HG02678 (cell line): ENCODE data around the gene MYLK.
"Not testable (repeated sequence)": the region's sequence is repeated elsewhere in the genome, so short reads cannot be mapped to it uniquely, and the experiment has no call there.

Experiments used
- ATAC-seq: cut with Tn5 transposase; IDR thresholded peaks from one replicate; pipeline ENCODE4 v1.9.1; 2021; ENCODE audit warnings: mild to moderate bottlenecking, moderate library complexity; ENCODE audit not compliant: unreplicated experiment

The MYLK gene

DNA sequence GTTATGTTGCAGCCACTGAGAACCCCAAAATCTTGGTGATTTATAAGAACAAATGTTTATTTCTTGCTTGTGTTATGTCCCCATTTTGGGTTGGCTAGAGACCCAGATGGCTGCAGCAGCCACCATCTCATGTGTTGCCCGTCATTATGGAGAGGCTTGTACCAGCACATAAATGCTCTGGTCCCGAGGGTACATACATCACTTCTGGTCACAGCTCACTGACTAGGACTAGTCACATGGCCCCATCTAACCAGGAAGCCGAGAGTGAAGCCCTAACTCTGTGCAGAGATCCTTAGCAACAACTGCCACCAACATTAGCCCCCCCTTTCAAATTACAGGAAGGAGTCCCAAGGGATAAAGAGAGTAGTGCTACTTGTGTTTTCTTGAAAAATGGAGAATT is 273.8 kb downstream of the MYLK start:
- peak; percentile 78 for ATAC-seq

- no peak for ATAC-seq
These were observed 275.1 kb downstream of the MYLK start for GRCh38 chr3:123609063-123609462.

GRCh38 chr3:123608263-123608937 is 275.7 kb downstream of the MYLK start:
- ATAC-seq = no peak

DNA sequence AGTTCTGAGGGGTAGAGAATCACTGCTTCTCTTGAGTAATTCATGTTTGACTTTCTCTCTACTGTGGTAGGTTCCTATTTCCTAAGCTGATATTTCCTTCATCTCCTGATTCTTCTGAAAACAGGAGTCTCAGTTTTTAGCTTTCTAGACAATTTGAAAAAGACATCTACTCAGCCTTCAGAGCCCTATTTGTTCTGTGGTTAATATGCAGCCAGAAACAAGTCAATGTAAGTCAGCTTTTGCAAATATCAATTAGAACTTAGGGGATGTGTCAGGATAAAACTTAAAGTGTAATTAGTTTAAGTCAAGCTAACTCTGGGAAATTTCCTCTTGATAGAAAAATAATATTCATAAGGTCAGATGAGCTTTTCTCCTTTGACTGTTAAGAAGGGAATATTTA is 277.6 kb downstream of the MYLK start:
- no peak for ATAC-seq

DNA sequence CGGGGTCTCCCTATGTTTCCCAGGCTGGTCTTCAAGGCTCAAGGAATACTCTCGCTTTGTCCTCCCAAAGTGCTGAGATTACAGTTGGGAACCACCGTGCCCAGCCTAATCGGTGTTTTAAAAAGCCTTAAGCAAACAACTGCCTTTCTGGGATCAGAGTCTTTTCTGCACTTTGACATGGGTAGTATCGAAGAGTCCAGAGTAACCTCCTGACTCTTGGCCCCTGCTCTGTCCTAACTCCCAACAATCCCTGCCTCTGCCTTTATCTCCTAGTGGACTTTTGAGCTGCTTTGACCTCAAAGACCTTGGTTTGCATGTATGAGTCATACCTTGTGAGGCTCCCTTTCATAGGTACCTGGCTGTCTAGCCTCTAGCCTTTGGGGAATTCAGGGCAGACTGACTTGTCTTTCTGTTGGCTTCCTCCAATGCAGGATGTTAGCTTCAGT is 278.3 kb downstream of the MYLK start:
- ATAC-seq = peak; percentile 66

- ATAC-seq = not testable (repeated sequence)
These were observed 281.0 kb downstream of the MYLK start for GRCh38 chr3:123603153-123603552.

- no peak for ATAC-seq
These were observed 281.8 kb downstream of the MYLK start for GRCh38 chr3:123602325-123602724.

- not testable (repeated sequence) for ATAC-seq
These were observed 283.3 kb downstream of the MYLK start for GRCh38 chr3:123600863-123601262.

DNA sequence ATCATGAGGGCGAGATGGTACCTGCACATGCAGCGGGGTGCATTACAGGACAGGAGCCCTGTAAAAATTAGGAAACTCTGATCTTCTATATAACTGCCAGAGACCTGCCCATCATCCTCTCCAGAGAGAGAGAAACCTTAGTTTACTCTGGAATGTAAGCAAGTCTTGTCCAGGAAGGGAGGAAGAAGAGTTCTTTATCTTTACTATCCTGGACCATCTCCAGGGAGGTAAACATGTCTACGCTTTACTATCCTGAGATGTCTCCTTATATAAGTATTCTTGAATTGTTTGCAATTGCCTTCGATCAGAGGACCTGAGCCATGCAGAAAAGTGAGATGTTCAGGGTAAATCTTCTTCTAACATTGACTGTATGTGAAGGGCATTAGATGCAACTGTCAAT is 286.6 kb downstream of the MYLK start:
- ATAC-seq = no peak

- no peak for ATAC-seq
These were observed 288.5 kb downstream of the MYLK start for GRCh38 chr3:123595396-123596180.

DNA sequence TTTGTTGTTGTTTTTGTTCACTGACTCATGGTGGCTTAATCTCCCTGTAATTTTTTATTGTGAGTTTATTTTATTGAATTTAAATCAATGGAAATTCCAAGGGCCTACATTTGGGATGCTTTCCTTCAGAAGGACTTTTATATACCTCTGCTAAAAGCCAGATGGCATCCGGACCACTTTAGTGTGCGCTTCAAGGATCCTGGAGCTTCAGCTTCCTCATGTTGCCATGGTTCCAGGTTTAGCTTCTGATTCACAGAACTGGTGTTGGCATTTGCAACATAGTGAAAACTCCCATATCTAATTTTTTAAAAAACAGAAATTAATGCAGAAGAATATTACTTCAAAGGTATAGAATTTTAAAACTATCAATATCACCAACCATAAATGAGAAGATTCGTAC is 290.8 kb downstream of the MYLK start:
- no peak for ATAC-seq

DNA sequence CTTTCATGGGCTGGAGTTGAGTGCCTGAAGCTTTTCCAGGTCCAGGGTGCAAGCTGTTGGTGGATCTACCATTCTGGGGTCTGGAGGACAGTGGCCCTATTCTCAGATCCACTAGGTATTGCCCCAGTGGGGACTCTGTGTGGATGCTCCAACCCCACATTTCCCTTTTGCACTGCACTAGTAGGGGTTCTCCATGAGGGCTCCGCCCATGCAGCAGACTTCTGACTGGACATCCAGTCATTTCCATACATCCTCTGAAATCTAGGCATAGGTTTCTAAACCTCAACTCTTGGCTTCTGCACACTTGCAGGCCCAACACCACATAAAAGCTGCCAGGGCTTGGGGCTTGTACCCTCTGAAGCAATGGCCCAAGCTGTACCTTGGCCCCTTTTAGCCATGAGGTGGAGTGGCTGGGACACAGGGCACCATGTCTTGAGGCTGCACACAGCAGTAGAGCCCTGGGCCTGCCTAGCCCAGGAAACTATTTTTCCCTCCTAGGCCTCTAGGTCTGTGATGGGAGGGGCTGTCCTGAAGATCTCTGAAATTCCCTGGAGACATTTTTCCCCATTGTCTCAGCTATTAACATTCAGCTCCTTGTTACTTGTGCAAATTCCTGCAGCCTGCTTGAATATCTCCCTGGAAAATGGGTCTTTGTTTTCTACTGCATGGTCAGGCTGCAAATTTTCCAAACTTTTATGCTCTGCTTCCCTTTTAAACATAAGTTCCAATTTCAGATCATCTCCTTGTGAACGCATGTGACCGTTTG is 293.3 kb downstream of the MYLK start:
- ATAC-seq = no peak

GRCh38 chr3:123587401-123587800 is 296.7 kb downstream of the MYLK start:
- no peak for ATAC-seq

GRCh38 chr3:123586968-123587367 is 297.2 kb downstream of the MYLK start:
- ATAC-seq = no peak

DNA sequence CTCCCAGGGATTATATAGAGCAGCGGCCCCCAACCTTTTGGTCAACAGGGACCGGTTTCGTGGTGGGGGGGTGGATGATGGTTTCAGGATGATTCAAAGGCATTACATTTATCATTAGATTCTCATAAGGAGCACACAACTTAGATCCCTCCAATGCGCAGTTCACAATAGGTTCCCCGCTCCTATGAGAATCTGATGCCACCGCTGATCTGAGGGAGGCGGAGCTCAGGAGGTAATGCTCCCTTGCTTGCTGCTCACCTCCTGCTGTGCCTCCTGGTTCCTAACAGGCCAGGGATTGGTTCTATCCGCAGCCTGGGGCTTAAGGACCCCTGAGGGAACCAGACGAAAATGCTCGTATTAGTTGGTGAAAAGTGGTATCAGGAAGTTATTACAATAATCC is 298.0 kb downstream of the MYLK start:
- no peak for ATAC-seq

DNA sequence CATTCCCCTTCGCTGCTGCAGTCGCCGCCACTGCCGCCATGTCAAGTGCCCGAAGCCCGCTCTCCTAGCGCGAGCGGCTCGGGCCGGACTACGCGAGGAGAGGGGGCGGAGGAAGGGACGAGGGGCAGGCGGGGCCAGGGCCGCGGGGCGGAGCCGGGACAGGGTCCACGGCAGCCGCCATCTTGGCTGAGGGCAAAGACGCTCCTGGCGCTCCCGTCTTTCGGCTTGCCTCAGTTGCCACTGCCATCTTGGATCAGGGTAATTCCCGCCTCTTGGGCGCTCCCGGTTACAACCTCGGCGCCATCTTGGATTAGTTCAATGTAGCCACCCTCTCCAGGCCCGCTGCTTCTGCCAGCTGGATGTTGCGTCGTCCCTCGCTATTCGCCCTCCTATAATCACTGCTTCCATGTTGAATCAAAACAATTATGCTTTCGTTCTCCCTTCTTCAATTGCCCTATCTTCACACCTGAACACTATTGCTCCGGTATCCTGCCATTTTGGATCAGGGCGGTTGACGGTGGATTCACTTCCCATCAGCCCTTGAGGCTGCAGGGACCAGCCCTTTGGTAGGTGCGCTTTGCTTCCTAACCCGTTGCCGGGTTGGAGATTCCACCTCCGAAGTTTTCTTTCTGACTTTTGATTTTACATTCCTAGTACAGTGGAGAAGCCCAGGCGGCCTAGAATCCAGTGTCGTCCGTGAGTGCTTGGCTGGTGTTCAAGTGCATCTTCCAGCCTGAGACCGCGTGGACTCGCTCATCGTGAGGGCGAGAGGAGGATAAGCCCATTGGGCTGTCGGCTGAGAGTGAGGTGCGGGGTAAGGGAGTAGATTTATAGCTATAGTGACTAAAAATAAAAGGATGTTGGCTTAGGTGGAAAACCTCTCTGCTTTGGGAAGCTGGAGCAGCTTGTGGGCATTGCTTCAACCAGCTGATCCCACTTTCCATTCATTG is 298.9 kb downstream of the MYLK start, which contains the start of gene HACD2:
Gene HACD2 (minus strand): TSS at position 66 of the 950 bp plus-strand sequence. CDS start 26 bp downstream, at position 40.
- ATAC-seq = peak; percentile 88

DNA sequence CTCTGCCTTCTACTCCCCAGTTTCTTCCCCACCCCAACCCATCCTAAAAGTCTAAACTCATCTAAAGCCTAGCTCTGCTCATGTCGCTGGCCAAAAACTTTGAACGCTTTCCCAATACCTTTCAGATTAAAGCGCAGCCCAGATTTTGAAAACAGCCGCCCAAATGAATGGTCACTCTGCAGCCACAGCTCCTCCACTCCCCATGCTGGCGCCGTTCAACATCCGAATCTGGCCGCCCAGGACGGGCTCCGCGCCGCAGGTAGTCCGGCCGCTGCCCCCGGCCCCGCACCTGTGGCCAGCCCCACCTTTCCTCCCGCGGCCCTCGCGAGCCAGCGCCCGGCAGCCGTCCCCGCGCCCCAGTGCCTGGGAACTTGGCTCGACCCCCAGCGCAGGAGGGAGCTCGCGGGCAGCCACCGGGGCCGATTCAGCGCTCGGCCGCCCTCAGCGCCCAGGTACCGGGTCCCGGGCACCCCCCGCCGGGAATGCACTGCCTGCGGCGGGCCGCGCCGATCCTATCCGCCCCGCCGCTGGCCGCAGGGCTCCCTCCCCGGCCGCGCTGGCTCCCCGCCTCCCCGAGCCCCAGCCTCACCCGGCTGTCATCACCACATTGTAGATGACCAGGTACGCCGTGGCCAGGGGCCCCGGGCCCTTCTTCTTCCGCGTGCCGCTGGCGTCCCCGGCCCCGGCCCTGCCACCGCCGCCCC is 299.7 kb downstream of the MYLK start:
- ATAC-seq = peak; percentile 28

DNA sequence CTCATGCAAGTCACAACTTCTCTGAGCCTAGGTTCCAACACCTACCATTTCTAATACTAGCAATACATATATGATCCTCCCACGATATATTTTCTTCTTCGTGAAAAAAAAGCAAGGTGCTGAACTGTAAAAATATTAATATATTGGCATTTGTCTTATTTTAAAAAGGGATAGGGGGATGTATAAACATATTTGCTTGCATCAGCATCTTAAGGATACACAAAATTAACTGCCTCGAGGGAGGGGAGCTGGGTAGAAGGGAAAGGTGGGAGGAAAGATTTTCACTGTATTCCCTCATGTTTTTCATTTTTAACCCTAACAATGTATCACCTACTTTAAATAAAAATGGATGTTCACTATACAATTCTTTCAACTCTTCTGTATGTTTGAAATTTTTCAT is 300.6 kb downstream of the MYLK start:
- no peak for ATAC-seq

GRCh38 chr3:123582315-123582714 is 301.8 kb downstream of the MYLK start:
- ATAC-seq = no peak

DNA sequence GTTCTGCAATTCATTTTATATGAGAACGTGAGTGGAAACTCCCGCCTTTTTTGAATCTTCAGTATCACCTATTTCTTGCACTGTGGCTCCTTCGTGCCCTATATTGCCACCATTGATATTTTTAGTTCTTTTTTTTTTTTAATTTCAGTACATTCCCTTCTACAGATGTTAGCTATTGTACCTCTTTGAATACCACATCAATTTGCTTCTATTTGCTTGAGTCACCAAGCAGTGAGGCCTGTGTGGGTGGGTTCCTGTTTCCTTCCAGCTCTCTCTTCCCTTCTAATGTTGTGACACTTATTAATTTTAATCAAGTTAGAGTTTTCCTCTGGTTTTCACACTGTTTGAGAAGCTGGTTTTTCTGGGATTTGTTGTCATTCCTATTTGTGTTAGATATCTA is 308.0 kb downstream of the MYLK start:
- peak; percentile 73 for ATAC-seq
